Kidney epithelial cell (primary cell): Measurements from ENCODE around the gene TNNT1. TPM values are rescaled to one million over a fixed set of nuclear protein-coding genes. Genes with fewer than 3 reads are reported as not detected.

ENCODE experiments used
- DNase-seq: peaks from one replicate; pipeline ENCODE4 v3.0.0-alpha.2; 2010; ENCODE audit warnings: low read depth
- H3K27me3 ChIP-seq: 2 replicates; pipeline ENCODE4 v1.6.0; 2011; ENCODE audit warnings: low read length; ENCODE audit not compliant: control insufficient read depth, insufficient read depth
- H3K36me3 ChIP-seq: 2 replicates; pipeline ENCODE4 v1.5.1; 2011; ENCODE audit warnings: low read length; ENCODE audit not compliant: control insufficient read depth, insufficient read depth
- H3K4me3 ChIP-seq: 2 replicates; pipeline ENCODE4 v1.5.1; 2011; ENCODE audit warnings: low read depth, mild to moderate bottlenecking, control low read depth, low read length
- CTCF ChIP-seq: IDR thresholded peaks from 2 replicates; pipeline ENCODE4 v1.5.1; 2011; ENCODE audit warnings: mild to moderate bottlenecking, moderate library complexity, low read length, control low read depth, inconsistent platforms; ENCODE audit not compliant: insufficient read depth, poor library complexity, severe bottlenecking
- total RNA-seq: library from RNA; depleted of rRNA; stranded (reverse); fragments of >200 nt; gene quantifications from 2 replicates; pipeline ENCODE4 v1.2.3, GENCODE V29; 2015

TNNT1 gene, protein sequence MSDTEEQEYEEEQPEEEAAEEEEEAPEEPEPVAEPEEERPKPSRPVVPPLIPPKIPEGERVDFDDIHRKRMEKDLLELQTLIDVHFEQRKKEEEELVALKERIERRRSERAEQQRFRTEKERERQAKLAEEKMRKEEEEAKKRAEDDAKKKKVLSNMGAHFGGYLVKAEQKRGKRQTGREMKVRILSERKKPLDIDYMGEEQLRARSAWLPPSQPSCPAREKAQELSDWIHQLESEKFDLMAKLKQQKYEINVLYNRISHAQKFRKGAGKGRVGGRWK
- total RNA-seq, result 5.8 and 7.1 TPM in 2 replicates

- TF ChIP-seq CTCF, result no peak
- no peaks in the 10 kb centered on the region for H3K36me3 ChIP-seq
- H3K4me3 ChIP-seq, result no peak within 1 kb of the TSS
- no peak for DNase-seq
- H3K27me3 ChIP-seq, result peaks cover 43% of the 10 kb centered on the region
Observed at GRCh38 chr19:55149078-55150003, at the start of gene TNNT1. Gene TNNT1, minus strand, starts transcription at chr19:55149206. Its CDS starts 2,049 bp downstream, at chr19:55147157.

GRCh38 chr19:55198651-55199050, 49.6 kb upstream of the TNNT1 start:
- Histone ChIP-seq H3K4me3 (no peak overlapping the region), H3K36me3 (no peaks in the 10 kb centered on the region), H3K27me3 (no peaks in the 10 kb centered on the region)
- DNase-seq, result no peak
- no peak for TF ChIP-seq CTCF

GRCh38 chr19:55197528-55197927, 48.5 kb upstream of the TNNT1 start:
- Histone ChIP-seq H3K36me3 (no peaks in the 10 kb centered on the region), H3K4me3 (no peak overlapping the region), H3K27me3 (no peaks in the 10 kb centered on the region)
- DNase-seq, result no peak
- no peak for TF ChIP-seq CTCF

- DNase-seq, result no peak
- TF ChIP-seq CTCF, result no peak
- Histone ChIP-seq H3K27me3 (no peaks in the 10 kb centered on the region), H3K36me3 (no peaks in the 10 kb centered on the region), H3K4me3 (no peak overlapping the region)
Observed at GRCh38 chr19:55196803-55197202, 47.8 kb upstream of the TNNT1 start.

DNA sequence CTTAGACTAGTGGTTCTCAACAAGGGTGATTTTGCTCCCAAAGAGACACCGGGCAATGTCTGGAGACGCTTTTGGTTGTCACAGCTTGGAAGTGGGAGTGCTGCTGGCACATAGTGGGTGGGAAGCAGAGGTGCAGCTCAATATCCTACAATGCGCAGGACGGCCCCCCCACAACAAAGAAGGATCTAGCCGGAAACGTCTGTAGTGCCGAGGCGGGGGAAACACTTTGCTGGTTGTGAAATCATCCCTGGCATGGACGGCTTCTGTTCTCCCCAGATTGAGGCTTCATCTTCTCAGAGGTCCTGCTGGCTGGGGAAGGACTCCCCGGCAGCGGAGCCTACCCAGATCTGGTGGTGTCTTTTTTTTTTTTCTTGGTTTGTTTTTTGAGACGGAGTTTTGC, 44.5 kb upstream of the TNNT1 start:
- H3K27me3 ChIP-seq, result no peaks in the 10 kb centered on the region
- TF ChIP-seq CTCF, result no peak
- H3K36me3 ChIP-seq, result no peaks in the 10 kb centered on the region
- DNase-seq, result no peak
- no peak overlapping the region for H3K4me3 ChIP-seq
